HG03460 (cell line): ENCODE results near the gene PHF13.
A peak's percentile ranks its signal among the peaks of the same experiment; 100 is the strongest.

Source experiments
- ATAC-seq: cut with Tn5 transposase; IDR thresholded peaks from one replicate; pipeline ENCODE4 v1.9.1; 2021; ENCODE audit not compliant: unreplicated experiment

PHF13 gene

GRCh38 chr1:6613361-6614018 is at the start of gene PHF13:
PHF13 (plus strand) TSS chr1:6613731; CDS start chr1:6614067, 336 bp downstream.
- ATAC-seq = peak; percentile 91

- ATAC-seq = no peak
Observed at GRCh38 chr1:6569033-6569432, 44.5 kb upstream of the PHF13 start.

GRCh38 chr1:6570100-6570499 is 43.4 kb upstream of the PHF13 start:
- ATAC-seq = no peak

- no peak for ATAC-seq
Observed at GRCh38 chr1:6570987-6571386, 42.5 kb upstream of the PHF13 start.

GRCh38 chr1:6572653-6573383 is 40.7 kb upstream of the PHF13 start:
- no peak for ATAC-seq

DNA sequence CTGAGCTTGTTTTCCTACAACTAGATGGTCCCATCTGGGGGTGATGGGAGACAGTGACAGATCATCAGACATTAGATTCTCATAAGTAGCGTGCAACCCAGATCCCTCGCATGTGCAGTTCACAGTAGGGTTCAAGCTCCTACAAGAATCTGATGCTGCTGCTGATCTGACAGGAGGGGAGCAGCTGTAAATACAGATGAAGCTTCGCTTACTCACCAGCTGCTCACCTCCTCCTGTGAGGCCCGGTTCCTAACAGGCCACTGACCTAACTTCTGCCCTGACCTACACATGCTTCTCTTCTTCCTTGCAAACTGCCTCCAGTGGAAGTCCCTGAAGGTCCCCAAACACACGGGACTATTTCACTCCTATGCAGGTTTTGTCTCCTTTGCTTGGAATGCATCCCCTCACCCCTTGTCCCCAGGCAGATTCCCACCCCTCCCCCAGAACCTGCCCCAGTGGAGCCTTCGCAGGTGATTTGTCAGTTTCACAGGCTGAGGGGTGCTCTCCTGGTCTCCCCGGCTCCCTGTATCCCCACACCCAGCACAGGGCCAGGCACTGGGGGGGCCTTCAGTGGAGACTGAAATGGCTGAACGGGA is 39.4 kb upstream of the PHF13 start:
- no peak for ATAC-seq

GRCh38 chr1:6574818-6575217 is 38.7 kb upstream of the PHF13 start:
- no peak for ATAC-seq

DNA sequence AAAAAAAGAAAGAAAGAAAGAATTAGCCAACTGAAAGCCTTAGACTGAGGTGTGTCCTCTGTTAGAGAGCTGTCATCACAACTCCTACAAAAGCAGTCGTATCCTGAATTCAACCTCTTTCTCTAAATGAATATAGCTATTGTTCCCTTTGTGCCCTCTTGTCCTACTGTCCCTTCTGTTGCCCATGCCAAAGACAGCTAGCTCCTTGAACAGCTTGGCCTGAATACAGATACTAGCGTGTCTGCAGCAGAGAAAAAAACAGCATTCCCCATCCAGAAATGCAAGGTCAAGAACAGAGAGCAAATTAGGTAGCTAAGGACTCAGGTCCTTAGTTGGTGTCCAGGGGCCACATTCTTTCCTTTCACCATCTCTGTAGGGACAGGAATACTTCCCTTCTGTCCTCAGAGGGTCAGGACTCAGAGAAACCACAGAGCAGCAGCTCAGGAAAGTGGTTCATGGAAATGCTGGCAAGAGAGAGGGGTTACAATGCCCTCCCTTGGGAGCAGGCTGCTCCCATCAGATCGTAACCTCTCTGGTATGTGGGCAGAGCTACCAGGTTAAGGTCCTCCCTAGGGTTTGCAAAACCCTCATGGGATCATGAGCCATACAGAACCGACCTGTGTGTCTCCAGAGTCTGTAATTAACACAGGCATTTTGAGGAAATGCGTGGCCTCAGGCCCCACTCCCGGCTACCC is 35.6 kb upstream of the PHF13 start:
- ATAC-seq = no peak

DNA sequence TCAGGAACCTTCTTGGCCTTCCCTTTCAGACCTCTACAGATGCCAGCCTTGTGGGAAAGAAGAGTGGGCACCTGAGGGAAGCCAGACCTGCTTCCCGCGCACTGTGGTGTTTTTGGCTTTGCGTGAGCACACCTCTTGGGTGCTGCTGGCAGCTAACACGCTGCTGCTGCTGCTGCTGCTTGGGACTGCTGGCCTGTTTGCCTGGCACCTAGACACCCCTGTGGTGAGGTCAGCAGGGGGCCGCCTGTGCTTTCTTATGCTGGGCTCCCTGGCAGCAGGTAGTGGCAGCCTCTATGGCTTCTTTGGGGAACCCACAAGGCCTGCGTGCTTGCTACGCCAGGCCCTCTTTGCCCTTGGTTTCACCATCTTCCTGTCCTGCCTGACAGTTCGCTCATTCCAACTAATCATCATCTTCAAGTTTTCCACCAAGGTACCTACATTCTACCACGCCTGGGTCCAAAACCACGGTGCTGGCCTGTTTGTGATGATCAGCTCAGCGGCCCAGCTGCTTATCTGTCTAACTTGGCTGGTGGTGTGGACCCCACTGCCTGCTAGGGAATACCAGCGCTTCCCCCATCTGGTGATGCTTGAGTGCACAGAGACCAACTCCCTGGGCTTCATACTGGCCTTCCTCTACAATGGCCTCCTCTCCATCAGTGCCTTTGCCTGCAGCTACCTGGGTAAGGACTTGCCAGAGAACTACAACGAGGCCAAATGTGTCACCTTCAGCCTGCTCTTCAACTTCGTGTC is 34.7 kb upstream of the PHF13 start:
- no peak for ATAC-seq

DNA sequence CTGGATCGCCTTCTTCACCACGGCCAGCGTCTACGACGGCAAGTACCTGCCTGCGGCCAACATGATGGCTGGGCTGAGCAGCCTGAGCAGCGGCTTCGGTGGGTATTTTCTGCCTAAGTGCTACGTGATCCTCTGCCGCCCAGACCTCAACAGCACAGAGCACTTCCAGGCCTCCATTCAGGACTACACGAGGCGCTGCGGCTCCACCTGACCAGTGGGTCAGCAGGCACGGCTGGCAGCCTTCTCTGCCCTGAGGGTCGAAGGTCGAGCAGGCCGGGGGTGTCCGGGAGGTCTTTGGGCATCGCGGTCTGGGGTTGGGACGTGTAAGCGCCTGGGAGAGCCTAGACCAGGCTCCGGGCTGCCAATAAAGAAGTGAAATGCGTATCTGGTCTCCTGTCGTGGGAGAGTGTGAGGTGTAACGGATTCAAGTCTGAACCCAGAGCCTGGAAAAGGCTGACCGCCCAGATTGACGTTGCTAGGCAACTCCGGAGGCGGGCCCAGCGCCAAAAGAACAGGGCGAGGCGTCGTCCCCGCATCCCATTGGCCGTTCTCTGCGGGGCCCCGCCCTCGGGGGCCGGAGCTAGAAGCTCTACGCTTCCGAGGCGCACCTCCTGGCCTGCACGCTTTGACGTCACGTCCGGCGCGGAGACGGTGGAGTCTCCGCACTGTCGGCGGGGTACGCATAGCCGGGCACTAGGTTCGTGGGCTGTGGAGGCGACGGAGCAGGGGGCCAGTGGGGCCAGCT is 34.0 kb upstream of the PHF13 start, which contains the start of gene ZBTB48:
TSS of gene ZBTB48 (plus strand) at position 621 of the 745 bp plus-strand sequence. CDS start 616 bp downstream, outside the sequence.
- ATAC-seq = peak; percentile 94

DNA sequence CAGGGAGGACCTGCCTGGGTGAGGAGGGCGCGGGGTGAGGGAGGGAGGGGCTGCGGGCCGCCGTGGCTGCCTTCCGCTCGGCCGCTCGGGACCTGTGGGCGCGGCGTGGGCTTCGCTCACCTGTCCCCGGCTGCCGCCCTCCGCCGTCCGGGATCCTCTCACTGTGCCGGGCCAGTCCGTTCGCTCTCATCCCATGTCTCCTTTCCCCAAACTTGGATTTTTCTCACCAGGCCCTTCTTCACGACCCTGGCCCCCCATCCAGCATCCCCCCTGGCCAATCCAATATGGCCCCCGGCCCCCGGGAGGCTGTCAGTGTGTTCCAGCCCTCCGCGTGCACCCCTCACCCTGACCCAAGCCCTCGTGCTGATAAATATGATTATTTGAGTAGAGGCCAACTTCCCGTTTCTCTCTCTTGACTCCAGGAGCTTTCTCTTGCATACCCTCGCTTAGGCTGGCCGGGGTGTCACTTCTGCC is 33.4 kb upstream of the PHF13 start:
- ATAC-seq = no peak

GRCh38 chr1:6580593-6581409 is 32.7 kb upstream of the PHF13 start:
- ATAC-seq = no peak

DNA sequence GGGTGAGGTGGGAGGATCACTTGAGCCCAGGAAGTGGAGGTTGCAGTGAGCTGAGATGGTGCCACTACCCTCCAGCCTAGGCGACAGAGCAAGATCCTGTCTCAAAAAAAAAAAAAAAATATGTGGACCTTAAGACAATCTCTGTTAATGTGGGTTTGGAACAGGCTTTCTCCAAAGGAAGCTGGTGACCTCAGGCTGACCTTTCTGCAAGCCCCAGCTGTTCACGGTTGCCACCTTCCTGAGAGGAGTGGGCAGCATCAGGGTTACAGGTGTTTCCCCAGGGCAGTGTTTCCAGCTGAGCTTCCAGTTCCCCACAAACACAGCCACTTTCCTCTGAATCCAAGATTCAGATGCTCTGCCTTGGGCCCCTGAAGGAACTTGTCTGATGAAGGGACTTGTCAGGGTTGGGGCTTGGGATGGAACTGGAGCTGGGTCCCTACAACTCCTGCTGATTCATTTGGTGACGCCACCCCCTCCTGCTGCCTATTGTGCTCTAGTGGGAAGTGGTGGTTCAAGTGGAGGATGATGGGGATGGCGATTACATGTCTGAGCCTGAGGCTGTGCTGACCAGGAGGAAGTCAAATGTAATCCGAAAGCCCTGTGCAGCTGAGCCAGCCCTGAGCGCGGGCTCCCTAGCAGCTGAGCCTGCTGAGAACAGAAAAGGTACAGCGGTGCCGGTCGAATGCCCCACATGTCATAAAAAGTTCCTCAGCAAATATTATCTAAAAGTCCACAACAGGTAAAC is 31.8 kb upstream of the PHF13 start:
- ATAC-seq = no peak

DNA sequence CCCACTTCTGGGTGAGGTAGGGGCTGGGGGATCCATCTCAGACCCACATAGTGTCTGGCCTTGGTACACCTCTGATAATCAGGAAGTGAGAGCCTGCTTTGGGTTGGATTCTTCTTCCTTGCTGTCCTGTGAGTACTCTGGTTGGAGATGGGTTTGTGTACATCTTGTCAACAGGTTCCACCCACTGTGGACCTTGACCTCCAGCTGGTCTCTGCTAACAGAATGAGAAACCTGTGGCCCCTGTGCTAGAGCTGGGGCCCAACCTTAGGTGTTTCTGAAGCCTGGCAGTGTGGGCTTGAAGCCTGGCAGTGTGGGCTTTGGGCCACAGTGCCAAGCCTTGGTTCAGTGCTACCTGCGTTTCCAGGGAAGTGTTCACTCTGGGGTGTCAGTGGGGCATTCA is 31.2 kb upstream of the PHF13 start:
- ATAC-seq = no peak

- ATAC-seq = no peak
Observed at GRCh38 chr1:6584126-6585080, 29.1 kb upstream of the PHF13 start.

DNA sequence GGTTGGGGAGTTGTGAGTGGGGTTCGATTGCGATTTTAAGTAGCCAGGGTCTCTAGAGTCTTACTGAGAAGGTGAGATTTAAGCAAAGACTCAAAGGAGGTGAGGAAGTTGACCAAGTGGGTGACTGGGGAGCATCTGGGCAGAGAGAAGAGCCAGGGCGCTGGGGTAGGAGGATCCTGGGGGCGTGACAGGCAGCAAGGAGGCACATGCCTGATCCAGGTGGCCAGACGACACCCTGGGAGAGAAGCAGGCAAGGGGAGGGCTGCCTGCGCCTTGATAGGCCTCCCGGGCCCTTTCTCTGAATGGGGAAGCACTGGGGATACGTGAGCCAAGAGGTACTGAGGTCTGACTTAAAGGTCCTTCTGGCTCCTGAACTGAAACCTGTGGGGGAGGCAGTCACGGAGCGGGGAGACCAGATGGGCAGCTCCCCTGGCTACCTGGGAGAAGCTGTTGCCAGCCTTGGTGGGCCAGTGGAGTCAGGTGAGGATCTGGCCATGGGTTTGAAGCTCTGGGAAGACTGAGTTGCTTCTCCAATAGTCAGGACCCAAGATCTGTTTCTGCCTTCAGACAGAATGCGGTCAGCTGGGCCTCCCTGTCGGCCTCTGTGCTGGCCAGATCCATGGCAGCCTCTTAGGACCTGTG is 28.3 kb upstream of the PHF13 start:
- ATAC-seq = no peak

GRCh38 chr1:6585841-6586240 is 27.7 kb upstream of the PHF13 start:
- ATAC-seq = no peak
